Activated CD4-positive, alpha-beta T cell treated with anti-CD3 and anti-CD28 coated beads for 24 hours (primary cell): ENCODE data around the gene AMMECR1.

Experiments
- DNase-seq, 2 donors: peaks; one replicate each; pipeline ENCODE4 v3.0.0-alpha.2; 2020; ENCODE audit warnings: low read depth in 2 of 2

The AMMECR1 gene

DNA sequence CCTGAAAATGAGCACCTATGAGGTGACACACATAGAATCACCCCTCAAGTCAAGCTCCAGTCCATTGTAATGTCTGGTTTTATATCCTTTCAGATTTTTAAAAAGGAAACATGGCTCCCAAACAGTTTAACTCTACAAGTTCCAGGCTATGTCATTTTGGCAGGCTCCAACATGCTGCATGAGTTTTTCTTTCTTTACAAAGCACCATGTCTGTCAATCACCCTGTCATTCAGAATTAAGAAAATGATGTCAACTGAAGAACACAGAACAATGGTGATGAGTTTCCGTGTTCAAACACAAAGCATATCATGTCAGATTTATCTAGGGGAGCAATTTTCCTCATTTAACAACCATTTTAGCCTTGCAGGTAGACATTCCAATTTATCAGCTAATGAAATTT lies 106.5 kb downstream of the AMMECR1 start:
- no peak for DNase-seq

DNA sequence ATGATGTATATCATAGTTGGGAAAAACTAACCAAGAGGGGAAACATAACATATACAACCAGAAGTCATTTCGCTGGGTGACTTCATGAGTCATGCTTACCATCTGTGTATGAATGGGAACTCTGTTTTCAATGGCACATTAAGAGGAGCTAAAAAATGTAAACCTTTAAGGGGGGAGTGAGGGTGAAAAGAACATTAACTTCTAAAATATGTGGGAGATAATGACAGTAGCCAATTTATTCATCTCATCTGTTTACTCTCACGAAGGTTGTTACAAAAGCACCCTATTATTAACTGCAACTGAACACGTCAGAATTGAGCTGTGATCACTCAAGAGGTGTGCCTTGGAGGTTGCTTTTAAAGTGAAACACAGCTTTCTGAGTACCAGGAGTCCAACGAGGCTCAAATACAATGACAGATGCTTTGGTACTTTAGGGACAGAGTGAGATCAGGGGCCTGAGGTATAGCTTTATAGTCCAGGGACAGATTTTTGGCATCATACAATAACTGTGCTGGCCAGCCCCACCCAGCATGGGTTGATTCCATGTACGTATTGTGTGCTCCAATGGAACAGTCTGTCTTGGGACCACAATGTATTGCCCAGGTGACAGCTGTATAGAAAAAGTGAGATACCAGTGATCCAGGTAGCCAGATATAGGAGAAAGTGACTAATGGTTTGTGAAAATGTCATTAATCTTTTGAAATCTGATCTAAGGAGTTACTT lies 107.3 kb downstream of the AMMECR1 start:
- DNase-seq: no peak

DNA sequence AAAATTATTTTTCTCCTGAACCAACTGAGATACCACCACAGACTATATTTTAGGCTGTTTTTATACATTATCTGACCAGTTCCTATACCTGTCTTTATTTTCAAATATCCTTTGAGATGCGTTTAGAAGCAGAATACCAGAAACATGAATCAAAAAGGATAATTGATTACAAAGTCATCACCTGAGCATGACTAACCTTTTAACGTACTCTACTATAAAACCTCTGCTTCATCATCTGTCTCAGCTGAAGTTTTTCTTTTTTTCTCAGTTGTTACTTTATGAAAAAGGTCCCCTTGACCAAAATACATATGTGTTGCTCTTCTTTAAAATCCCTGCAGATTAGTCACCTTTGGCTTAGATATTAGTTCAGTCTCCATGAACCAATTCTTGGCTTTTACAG lies 109.8 kb downstream of the AMMECR1 start:
- DNase-seq: no peak

DNA sequence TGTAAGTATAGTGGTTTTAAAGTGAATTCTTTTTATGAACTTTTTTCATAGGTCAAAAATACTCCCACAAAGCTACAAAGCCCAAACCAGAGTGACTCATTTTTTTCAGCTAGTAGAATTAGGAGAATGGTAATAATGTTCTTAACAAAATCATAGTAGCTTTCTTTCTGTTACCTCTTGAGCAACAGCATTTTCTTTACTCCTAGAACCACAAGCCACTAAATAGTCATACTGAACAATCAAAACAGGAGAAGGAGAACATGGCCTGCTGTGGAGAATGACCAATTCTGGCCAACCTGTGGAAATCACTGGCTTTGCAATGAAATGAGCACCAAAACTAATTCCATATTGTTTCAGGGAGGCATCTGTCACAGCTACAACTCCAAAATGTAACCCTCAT lies 112.9 kb downstream of the AMMECR1 start:
- DNase-seq: no peak

DNA sequence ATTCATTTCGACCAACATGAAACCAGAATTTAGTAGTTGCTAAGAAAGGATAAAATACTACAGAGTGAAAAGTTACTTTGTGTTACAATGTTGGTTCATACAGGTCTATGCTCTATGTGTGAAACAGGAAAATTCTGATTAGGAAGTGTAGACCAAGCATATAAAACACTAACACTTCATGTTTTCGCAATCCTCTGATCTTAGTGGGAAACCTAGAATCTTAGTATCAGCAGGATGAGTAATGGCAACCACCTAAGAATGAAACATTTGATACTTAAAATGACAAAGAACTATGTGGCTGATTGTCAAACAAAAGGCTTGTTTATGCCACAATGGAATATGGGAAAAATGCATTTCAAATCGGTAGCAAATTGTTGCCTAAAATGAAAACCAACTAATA lies 116.1 kb downstream of the AMMECR1 start:
- no peak for DNase-seq

DNA sequence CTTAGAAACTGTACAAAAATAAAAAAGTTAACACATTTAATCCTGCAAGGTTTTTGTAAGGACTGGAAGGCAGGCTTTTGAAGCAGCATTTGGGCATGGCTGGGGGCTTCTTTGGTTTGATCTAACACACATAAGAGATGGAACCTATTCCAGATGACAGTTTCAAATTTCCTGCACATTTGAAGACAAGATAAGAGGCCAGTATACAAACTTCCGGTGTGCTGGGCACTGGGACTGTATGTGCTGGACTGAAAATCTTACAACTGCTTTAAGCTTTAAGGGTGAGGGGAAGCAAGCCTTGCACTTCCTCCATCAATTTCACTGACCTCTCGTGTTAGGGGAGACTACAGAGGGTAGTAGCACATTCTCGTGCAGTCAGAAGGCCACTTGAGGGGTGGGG lies 122.9 kb downstream of the AMMECR1 start:
- no peak for DNase-seq

DNA sequence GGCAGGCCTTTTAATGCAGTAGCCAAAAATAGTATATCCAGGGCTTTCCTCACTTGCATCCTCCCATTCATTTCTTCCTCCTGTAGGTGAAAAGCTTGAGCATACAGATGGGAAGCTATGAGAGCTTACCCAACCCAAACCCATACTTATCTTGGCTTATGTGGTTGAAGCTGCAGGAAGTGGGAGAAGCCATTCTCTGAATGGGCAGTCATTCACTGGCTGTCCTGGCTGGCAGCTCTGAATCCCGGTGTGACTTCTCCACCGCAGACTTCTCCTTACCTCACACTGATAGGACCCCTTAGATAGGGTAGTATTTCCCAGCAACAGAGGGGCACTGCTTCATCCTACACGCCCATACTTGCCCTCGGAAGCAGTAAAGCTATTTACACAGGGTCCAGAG lies 125.4 kb downstream of the AMMECR1 start:
- no peak for DNase-seq

DNA sequence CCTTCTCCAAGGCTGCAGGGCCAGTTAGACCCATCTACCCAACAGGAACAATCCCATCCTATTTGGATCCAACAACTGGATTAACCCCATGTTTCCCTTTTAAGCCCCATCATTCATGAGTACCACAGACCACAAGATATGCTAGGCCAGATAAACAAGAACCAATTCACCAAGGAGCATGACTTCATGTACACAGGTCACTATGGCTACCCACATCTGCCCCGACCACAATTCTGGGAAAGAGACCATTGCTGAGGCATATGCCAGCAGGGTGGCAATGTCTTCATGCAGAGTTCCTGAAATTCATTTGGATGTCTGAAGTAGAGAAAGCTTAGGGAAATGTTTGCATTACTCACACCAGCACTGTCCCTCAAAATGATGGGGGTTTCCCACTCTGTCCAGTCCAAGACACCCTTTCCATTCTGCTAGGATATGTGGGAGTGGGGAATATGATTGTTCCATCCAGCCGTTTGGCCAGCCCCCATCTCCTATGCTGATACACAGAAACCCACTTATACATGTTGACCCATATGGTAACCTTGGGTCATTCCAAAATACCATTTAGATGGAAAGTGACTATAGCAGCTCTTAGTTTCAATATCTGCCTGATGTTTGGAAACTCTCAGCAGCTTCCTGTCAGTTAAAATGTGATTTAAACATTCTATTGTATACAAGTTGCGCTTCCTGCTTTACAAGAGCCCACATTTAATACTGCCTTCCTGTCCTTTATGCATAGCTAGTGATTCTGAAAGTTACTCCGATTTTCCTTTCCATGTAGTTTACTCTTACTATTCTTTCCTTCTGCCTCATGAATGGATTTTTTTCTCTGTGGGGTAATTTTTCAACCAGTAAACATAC lies 129.0 kb downstream of the AMMECR1 start:
- DNase-seq: no peak

DNA sequence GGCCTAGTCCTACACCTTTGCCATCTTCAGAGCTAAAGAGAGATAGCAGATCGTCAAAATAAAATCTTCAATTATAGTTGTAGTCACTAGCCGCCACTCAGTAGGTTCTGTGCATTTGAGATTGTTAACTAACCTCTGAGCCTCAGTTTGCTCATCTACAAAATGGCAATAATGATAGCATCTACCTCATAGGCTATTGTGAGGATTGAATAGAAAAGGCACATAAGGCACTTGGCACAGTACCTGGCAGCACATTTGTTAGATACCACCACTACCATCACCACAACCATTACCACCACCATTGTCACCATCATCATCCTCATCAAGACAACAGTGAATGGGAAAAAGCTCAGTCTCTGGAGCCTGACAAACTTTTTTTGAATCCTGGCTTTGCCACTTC lies 134.6 kb downstream of the AMMECR1 start:
- DNase-seq: no peak

DNA sequence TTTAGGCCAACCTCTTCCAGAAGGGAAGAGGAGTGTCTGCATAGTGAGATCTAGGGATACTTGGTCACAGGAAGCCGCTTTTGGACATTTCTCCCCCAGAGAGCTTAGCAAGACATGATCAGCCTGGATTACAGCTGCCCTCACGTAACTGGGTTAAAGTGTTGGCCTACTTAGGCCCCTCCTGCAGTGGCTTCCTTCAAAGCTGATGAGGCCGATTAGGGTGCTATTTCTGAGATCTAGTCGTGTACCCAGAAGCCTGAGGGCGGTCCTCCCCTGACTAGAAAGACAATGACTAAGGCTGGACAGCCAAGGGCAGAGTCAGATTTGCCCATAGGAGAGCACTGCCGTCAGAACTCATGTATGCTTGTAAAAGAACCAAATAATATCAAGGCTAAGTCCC lies 135.0 kb downstream of the AMMECR1 start:
- DNase-seq: no peak

DNA sequence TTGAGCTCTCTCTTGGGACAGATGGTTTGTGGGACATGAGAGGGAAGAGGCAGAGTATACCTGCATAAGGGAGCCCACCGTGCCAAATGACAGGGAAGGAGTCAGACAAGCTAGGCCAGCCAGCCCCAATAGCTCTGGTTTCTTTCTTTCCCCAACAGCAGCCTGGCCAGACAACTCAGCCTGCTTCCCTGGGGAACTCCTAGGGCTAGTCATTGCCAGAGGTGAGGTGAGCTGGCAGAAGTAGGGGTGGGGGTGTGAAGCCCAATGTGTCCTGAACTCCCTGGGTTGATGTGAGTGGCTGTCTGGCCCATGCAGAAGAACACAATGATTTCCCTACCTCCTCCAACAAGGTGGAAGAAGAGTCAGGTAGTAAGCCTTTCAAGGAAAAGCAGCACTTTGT lies 135.5 kb downstream of the AMMECR1 start:
- DNase-seq: no peak

DNA sequence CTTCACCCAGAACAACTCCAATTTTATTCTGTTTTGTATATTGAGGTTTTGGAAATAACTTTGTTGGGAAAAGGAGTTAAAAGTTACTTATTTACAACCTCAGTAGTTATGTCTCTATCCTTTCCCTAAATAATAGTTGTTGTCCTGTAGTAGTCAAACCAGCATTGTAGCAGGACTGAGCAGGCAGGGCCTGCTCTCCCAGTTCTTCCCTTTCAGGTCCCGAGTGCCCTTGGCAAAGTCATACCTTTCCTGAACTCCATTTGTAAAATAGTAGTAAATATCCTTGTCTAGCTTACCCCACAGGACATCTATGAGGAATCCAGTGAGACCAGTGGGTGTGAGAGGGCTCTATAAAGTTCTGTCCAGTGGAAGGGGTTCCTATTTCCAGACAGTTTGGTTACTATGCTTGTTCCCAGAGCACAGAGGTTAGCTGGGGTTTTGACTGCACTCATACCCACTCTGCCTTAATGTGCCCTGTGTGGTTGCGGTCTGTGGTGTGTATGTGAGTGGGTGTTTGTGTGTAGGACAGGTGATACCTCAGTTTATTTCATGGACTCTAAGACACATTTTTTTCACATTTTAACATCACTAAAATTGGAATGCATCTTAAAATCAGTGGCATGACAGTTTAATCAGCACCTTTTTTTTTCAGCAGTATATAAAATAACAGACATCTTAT lies 136.3 kb downstream of the AMMECR1 start:
- no peak for DNase-seq

DNA sequence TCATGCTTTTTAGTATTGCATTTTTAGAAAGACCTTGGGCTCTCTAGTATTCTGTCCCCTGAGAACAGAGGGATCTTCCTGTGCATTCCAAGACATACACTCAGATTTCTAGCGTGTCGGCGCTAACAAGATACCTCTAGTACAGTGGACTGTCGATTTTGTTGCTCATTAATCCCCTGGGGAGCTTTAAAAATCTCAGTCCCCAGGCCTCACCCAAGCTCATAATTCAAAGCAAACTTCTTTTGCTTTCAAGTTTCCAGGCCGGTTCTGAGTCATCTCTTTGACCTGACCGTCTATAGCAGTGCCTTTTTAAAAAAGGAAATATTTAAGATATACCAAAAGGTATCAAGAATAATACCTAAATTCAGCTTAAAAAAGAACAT lies 137.0 kb downstream of the AMMECR1 start:
- DNase-seq: no peak

DNA sequence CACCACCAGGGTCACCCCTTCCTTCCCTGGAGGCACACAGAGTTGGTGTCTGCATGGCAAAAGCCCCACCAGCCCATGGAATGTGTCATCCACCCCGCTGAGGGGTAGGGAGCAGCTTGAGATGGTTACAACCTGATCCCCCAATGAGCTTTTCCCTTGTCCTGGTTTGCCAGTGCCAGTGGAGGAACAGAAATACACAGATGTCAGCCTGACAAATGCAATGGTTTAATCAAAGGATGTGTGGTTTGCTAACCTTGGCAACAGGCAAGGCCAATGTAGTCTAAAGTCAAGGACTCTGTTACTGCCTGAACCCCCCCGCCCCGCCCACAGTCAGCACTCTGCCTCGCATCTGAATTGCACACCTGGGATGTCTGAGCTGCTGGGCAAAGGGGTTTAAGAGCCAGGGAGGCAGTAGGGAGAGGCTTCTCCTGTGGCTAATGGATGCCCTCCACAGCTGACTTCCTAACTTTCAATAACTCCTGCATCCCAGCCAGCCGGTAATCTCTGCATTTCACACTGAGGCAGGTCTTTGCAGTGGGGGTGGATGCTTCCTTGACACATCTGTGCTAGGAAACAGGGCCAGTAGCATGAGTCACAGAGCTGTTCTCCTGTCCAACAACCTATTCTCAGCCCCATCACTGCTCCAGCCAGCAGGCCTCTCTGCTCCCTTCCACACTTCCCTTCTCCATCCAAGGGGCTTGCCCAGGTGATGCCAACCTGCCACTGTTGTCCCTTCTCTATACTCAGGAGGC lies 137.5 kb downstream of the AMMECR1 start:
- no peak for DNase-seq

DNA sequence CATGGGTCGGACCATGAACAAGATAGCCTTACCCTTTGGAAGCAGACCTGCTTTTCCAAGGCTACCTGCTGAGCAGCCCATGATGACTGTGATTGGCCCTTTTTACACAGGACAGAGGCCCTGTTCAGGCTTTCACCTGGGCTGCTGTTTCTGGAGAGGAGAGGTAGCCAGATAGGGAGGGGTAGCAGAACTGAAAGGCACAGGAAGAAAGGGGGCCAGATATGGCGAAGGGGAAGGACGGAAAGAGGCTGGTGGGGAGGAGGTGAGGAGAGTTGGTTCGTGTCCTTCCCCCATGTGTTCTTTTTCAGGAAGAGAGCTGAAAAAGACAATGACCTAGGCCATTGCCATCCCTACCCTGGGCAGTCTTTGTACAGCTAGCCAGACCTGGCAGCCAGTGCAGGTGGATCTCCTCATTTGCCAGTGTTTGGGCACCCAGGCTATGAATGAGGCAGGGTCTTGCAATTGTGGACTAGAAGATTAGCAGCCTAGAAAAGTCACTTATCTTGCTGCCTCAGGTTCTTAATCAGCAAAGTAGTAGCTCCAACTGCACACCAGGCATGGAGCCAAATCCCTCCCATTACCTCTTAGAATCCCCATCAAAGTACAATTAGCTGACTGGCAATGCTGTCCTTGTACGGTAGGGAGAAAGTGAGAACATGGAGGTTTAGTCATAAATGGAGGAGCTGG lies 139.6 kb downstream of the AMMECR1 start:
- DNase-seq: no peak

DNA sequence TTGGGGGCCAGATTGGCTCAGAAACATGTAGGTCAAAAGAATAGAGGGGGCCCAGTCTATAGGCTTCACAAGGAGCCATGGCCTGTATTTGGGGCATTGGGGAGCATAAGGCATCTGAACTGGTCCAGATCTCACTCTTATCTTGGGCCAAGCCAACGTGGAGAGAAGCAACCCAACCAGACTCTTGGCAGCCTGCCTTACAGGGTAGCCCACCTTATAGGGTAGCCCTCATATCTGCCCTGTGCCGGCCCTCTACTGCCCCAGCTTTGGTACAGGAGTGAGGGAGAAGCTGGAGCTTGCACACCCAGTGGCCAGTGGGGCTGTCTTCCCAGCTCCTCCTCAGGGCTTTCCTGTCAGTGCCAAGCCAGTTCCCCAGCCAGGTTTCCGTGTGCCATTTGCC lies 142.2 kb downstream of the AMMECR1 start:
- no peak for DNase-seq

DNA sequence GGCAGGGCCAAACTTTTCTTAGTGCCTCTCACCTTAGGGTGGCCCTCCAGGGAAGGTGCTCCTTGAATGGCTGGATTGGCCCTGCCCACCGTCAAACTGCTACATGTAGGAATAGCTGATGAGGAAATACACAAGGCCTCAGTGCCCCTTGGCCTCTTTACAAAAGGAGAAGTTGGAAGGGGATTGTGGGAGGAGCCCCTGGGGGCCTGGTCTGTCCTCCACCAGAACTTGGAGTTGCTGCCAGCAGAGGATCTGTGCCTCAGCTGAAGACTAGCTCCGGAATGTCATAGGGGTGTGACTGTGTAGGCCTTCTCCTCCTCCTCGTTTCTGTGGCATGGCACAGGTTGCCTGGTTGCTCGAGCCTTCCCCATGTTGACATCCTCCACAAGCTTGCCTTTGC lies 142.7 kb downstream of the AMMECR1 start:
- DNase-seq: no peak

DNA sequence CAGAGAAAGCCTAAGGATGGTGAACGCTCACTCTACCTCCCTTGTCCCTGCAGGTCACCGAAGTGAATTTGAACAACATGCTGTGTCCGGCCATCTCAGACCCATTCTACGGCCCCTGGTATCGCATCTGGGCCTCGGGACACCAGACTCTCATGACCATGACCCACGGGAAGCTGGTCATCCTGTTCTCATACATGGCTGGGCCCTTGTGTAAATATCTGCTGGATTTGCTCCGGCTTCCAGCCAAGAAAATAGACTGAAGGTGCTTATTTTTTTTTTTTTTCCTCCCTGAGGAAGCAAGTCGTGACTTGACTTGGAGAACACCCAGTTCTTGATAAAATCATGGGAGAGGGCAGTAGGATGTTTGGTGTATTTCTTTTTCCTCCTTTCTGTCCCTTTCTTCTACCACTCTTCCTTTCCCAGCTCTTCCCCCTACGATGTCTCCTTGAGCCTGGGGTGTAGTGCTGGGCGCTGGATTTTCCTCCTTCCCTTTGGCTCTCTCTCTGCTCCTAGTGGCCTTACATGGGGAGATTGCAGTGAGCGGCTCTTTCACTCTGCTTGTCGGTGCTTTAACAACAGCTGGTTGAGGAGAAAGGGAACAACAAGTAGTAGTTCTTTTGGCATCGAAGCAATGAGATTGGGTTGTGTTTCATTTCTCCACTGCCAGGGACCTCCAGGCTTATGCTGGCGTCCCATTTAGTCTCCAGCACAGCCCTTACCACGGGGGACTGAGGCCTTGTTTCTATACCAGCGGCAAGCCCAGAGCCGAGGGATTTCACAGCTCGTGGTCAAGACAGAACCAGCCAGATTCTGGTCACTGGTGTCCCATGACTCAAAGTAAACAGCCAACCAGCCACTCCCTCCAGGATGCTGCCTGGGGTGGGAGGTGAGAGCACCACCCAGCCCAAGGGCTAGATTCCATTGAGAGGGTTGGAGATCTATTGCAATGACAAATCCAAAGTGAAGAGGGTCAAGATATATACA lies 144.4 kb downstream of the AMMECR1 start:
- no peak for DNase-seq

DNA sequence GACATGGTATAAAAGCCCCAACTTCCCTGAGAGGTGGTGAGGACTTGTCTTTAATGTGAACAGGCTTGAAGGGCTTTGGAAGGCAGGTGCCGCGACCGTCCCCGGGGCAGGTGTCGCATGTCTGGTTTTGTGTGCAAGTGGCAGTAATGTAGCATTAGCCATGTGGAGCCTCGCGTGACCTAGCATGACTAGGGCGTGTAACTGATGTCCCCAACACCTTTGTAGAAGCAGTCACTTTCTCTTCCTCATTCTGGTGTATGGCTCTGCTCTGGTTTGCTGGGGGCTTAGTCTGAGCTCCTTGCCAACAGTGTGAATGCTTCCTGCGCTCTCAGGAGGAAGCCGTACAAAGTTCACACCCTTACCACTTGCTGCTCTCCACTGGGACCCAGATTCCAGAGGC lies 145.7 kb downstream of the AMMECR1 start:
- DNase-seq: no peak

DNA sequence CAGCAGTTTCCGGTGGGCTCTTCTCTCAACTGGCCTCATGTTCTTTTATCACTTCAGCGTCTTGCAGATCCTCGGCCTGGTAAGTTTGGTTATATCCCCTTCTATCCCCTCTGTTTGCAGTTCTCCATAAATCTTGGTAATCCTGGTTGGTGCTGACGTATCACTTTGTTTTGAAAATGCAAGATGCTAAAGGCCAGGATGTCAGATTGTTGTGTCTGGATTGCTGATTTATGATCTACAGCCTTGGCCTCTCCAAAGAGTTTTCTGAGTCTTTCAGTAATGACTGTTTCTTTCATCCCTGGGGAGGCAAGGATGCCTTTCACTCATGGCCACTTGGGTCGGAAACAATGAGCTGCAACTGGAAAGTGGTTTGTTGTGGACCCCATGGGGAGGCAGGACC lies 146.4 kb downstream of the AMMECR1 start:
- no peak for DNase-seq
